Right lobe of liver (tissue), 6 donors: ENCODE data around the gene COTL1. TPM values are rescaled to one million over a fixed set of nuclear protein-coding genes. Genes with fewer than 3 reads are reported as not detected.

Experiments
- ATAC-seq, 4 donors: fragments of 200-7000 bp; cut with Tn5 transposase; one replicate each; pipeline ENCODE4 v1.9.1; 2020; ENCODE audit warnings: mild to moderate bottlenecking in 4 of 4, moderate library complexity in 4 of 4
- DNase-seq, 3 donors: peaks; one replicate each; pipeline ENCODE4 v3.0.0-alpha.2; 2020
- H3K27ac ChIP-seq, 3 donors: fragments of 200-600 bp; one replicate each; pipeline ENCODE4 v1.8.0; 2022
- H3K27me3 ChIP-seq, 2 donors: fragments of 200-600 bp; one replicate each; pipeline ENCODE4 v1.8.0; 2022
- H3K36me3 ChIP-seq, 4 donors: fragments of 200-600 bp; sonication (generic) in 1 of 4; one replicate each; pipeline versions ENCODE4 v1.5.1 to v1.8.0; 2017 to 2022; ENCODE audit warnings: control low read depth in 1 of 4
- H3K4me1 ChIP-seq, 4 donors: fragments of 200-600 bp; sonication (generic) in 1 of 4; one replicate each; pipeline versions ENCODE4 v1.5.1 to v1.8.0; 2017 to 2022; ENCODE audit warnings: control low read depth in 1 of 4
- H3K4me3 ChIP-seq, 3 donors: fragments of 200-600 bp; one replicate each; pipeline ENCODE4 v1.8.0; 2022
- H3K9me3 ChIP-seq, 4 donors: fragments of 200-600 bp; sonication (generic) in 1 of 4; one replicate each; pipeline versions ENCODE4 v1.5.1 to v1.8.0; 2017 to 2022; ENCODE audit warnings: control low read depth in 1 of 4
- POLR2A ChIP-seq: fragments of 450-650 bp; IDR thresholded peaks from one replicate; pipeline ENCODE4 v1.6.1; 2017; ENCODE audit warnings: antibody characterized with exemption, mild to moderate bottlenecking
- WGBS: methylation state at CpG from one replicate; pipeline ENCODE4 v1.1.6; 2018; ENCODE audit warnings: low coverage, low lambda C conversion rate; ENCODE audit not compliant: insufficient coverage; ENCODE audit errors: missing lambda C conversion rate; 5-methylcytosine and 5-hydroxymethylcytosine counted together
- intact Hi-C, 2 donors: fragments of 100-400 bp; cut with DNase I; formaldehyde crosslinking; loops; one replicate each; pipeline versions ENCODE4 v1.11.2 to v1.14.1; 2022
- total RNA-seq, 6 experiments: library from RNA; depleted of rRNA in 2 of 6; stranded (reverse); fragments of >200 nt in 2 of 6; fragmentation: NEBNext Ultra II Directional in 3 of 6; extraction: Animal tissue kit (Norgen Biotek cat#: 25700) in 3 of 6; gene quantifications; one replicate each; pipeline versions ENCODE4 v1.1.0 to v1.2.4, GENCODE V29; 2016 to 2023
- TF ChIP-seq, protein P1 (sequence below), 4 donors: fragments of 200-600 bp in 3 of 4; fragments of 450-650 bp in 1 of 4; IDR thresholded peaks; one replicate each; pipeline versions ENCODE4 v1.5.1 to v1.8.0; 2016 to 2022; ENCODE audit warnings: antibody characterized with exemption in 4 of 4, mild to moderate bottlenecking in 2 of 4
- donor health status: DM: no; HTN: yes; CAD: no.
- donor health status: DM: no; HTN: no; CAD: no.
- donor health status: DM: no; HTN: no; CAD: no.
- donor health status: DM: no; HTN: yes; CAD: no.
- donor health status: DM: no; HTN: yes; CAD: no.

Gene COTL1
- total RNA-seq, 6 experiments from 2014 or later, result 12.4 to 51.0 (median 18.6) TPM

DNA sequence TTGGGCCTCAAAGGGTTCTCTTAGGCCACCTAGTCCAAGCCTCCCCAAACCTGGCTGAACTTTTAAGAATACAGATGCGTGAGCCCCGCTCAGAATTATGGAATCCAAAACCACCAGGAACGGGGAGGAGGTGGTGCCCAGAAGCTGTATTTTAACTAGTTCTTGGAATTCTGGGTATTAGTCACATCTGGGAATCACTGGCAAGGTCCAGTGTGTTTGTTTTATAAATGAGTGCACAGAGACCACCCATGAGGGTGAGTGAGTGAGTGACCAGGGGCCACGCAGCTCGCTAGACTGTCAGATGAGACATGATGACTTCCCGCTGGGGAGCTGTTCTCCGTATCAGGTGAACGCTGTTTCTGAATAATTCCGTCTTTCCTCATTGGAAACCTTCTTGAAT, 44.6 kb upstream of the COTL1 start:
- WGBS, result 100% methylated on average over 6 of the region's 9 CpGs
- Histone ChIP-seq H3K27me3 (no peaks in the 10 kb centered on the region), H3K4me1 (peaks cover 0 to 13% (median 5%) of the 10 kb centered on the region in 4 donors), H3K9me3 (no peaks in the 10 kb centered on the region), H3K27ac (no peak overlapping the region), H3K4me3 (no peak overlapping the region), H3K36me3 (peaks cover 0 to 61% (median 43%) of the 10 kb centered on the region in 4 donors)
- TF ChIP-seq POLR2A, result no peak
- TF ChIP-seq, protein P1, sequence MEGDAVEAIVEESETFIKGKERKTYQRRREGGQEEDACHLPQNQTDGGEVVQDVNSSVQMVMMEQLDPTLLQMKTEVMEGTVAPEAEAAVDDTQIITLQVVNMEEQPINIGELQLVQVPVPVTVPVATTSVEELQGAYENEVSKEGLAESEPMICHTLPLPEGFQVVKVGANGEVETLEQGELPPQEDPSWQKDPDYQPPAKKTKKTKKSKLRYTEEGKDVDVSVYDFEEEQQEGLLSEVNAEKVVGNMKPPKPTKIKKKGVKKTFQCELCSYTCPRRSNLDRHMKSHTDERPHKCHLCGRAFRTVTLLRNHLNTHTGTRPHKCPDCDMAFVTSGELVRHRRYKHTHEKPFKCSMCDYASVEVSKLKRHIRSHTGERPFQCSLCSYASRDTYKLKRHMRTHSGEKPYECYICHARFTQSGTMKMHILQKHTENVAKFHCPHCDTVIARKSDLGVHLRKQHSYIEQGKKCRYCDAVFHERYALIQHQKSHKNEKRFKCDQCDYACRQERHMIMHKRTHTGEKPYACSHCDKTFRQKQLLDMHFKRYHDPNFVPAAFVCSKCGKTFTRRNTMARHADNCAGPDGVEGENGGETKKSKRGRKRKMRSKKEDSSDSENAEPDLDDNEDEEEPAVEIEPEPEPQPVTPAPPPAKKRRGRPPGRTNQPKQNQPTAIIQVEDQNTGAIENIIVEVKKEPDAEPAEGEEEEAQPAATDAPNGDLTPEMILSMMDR (IDR thresholded peaks at IDR 0.05), result no peak
- intact Hi-C loops, result no loop called here
- DNase-seq (no peak), ATAC-seq (no peak)

DNA sequence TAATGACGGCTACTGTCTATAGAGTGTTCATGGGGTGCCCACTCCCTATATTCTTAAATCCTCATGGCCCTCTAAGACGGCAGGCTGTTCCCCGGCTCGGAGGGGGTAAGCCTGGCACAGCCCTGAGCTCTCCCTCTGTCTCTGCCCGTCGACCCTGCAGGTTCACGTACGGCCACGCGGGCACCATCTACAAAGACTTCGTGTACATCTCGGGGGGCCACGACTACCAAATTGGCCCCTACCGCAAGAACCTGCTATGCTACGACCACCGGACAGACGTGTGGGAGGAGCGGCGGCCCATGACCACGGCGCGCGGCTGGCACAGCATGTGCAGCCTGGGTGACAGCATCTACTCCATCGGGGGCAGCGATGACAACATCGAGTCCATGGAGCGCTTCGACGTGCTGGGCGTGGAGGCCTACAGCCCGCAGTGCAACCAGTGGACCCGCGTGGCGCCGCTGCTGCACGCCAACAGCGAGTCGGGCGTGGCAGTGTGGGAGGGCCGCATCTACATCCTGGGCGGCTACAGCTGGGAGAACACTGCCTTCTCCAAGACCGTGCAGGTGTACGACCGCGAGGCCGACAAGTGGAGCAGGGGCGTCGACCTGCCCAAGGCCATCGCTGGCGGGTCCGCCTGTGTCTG, 43.7 kb upstream of the COTL1 start:
- Histone ChIP-seq H3K27me3 (no peaks in the 10 kb centered on the region), H3K27ac (no peak overlapping the region), H3K4me3 (no peak overlapping the region), H3K36me3 (peaks cover 0 to 70% (median 49%) of the 10 kb centered on the region in 4 donors), H3K4me1 (peaks cover 0 to 13% (median 5%) of the 10 kb centered on the region in 4 donors), H3K9me3 (no peaks in the 10 kb centered on the region)
- 97% methylated on average over 6 of the region's 51 CpGs for WGBS
- TF ChIP-seq, protein P1 (IDR thresholded peaks at IDR 0.05), result no peak
- no peak for TF ChIP-seq POLR2A
- ATAC-seq, result no peak
- DNase-seq, result no peak
- intact Hi-C loops, result no loop called here

DNA sequence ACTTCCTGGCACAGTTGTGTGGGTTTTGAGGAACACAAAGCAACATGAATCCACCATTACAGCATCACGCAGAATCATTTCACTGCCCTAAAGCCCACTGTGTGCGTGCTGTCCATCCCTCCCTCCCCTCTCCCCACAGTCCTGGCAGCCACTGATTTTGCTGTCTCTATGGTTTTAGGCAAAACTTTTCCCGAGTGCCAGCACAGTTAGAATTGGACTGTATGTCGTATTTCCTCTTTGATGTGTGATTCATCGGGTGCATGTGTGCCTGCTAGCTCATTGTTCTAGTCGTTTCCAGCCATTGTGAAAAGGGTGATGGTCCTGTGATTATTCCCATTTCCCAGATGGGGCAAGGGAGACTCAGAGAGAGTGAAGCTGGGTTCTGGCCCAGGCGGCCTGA, 43.1 kb upstream of the COTL1 start:
- H3K36me3 ChIP-seq, result peaks cover 0 to 70% (median 49%) of the 10 kb centered on the region in 4 donors
- WGBS, result 73% methylated on average over 6 of the region's 7 CpGs
- intact Hi-C loops, result no loop called here
- no peak overlapping the region for H3K27ac ChIP-seq
- no peaks in the 10 kb centered on the region for H3K27me3 ChIP-seq
- TF ChIP-seq, protein P1 (IDR thresholded peaks at IDR 0.05), result no peak
- no peak for TF ChIP-seq POLR2A
- no peak for DNase-seq
- no peaks in the 10 kb centered on the region for H3K9me3 ChIP-seq
- peaks cover 0 to 13% (median 5%) of the 10 kb centered on the region in 4 donors for H3K4me1 ChIP-seq
- ATAC-seq, result no peak
- H3K4me3 ChIP-seq, result no peak overlapping the region

DNA sequence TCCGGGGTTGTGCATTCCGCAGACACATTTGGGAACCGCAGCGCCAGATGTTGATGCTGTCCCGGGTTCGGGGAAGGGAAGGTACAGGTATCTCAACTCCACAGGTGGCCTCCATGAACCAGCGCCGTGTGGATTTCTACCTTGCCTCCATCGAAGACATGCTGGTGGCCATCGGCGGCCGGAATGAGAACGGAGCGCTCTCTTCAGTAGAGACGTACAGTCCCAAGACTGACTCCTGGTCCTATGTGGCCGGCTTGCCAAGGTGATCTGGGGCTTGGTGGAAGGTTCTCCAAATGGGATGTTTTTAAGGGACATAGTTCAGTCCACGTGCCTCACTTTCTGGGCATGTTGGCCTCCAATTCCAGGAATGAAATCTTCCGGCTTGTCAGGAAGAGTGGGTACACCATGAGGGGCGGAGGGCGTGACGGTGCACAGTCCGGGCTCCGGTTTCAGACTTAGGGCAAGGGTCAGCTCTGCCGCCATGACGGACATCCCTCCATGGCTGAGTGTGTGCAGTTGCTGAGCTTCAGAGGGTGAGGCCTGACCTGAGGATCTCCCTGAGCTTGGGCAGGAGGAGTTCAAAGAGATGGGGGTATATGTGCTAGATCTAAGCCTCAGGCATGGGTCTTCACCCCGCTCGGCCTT, 41.9 kb upstream of the COTL1 start:
- no peak for DNase-seq
- TF ChIP-seq, protein P1 (IDR thresholded peaks at IDR 0.05), result no peak
- TF ChIP-seq POLR2A, result no peak
- no peak for ATAC-seq
- WGBS, result 98% methylated on average over 8 of the region's 27 CpGs
- no peaks in the 10 kb centered on the region for H3K9me3 ChIP-seq
- H3K4me3 ChIP-seq, result no peak overlapping the region
- H3K36me3 ChIP-seq, result peaks cover 0 to 72% (median 48%) of the 10 kb centered on the region in 4 donors
- no peak overlapping the region for H3K27ac ChIP-seq
- peaks cover 0 to 13% (median 5%) of the 10 kb centered on the region in 4 donors for H3K4me1 ChIP-seq
- intact Hi-C loops, result no loop called here
- no peaks in the 10 kb centered on the region for H3K27me3 ChIP-seq
